Heart left ventricle (tissue), 16 donors: ENCODE measurements around the gene NRSN2. TPM values are rescaled to one million over a fixed set of nuclear protein-coding genes. Genes with fewer than 3 reads are reported as not detected.

Experiments
- ATAC-seq, 4 donors: fragments of 200-7000 bp; cut with Tn5 transposase; one replicate each; pipeline ENCODE4 v1.9.1; 2020 to 2022; ENCODE audit warnings: moderate library complexity in 4 of 4, mild to moderate bottlenecking in 3 of 4, moderate number of reproducible peaks in 1 of 4
- DNase-seq, 5 donors: peaks; one replicate each; pipeline ENCODE4 v3.0.0-alpha.2; 2020
- H3K27ac ChIP-seq, 12 donors: fragments of 200-600 bp; sonication (generic) in 4 of 12; one replicate each; pipeline versions ENCODE4 v1.5.0 to v1.8.0; 2016 to 2022; ENCODE audit warnings: mild to moderate bottlenecking in 2 of 12
- H3K27me3 ChIP-seq, 9 donors: fragments of 200-600 bp; sonication (generic) in 2 of 9; one replicate each; pipeline versions ENCODE4 v1.5.1 to v1.8.0; 2016 to 2022; ENCODE audit warnings: mild to moderate bottlenecking in 3 of 9
- H3K36me3 ChIP-seq, 9 donors: fragments of 200-600 bp; sonication (generic) in 2 of 9; one replicate each; pipeline versions ENCODE4 v1.5.0 to v1.8.0; 2018 to 2022; ENCODE audit warnings: mild to moderate bottlenecking in 2 of 9
- H3K4me1 ChIP-seq, 12 donors: fragments of 200-600 bp; sonication (generic) in 4 of 12; one replicate each; pipeline versions ENCODE4 v1.5.0 to v1.8.0; 2016 to 2022; ENCODE audit warnings: mild to moderate bottlenecking in 3 of 12
- H3K4me3 ChIP-seq, 12 donors: fragments of 200-600 bp; sonication (generic) in 4 of 12; one replicate each; pipeline versions ENCODE4 v1.5.0 to v1.8.0; 2017 to 2022; ENCODE audit warnings: mild to moderate bottlenecking in 9 of 12, moderate library complexity in 4 of 12
- H3K9me3 ChIP-seq, 12 donors: fragments of 200-600 bp; sonication (generic) in 4 of 12; one replicate each; pipeline versions ENCODE4 v1.5.0 to v1.8.0; 2016 to 2022; ENCODE audit warnings: mild to moderate bottlenecking in 1 of 12
- CTCF ChIP-seq, 12 donors: fragments of 200-600 bp; sonication (generic) in 4 of 12; IDR thresholded peaks; one replicate each; pipeline versions ENCODE4 v1.5.0 to v1.8.0; 2018 to 2022; ENCODE audit warnings: antibody characterized with exemption in 12 of 12, mild to moderate bottlenecking in 5 of 12
- POLR2A ChIP-seq, 2 donors: fragments of 450-650 bp; IDR thresholded peaks; one replicate each; pipeline ENCODE4 v1.6.1; 2017; ENCODE audit warnings: antibody characterized with exemption in 2 of 2, mild to moderate bottlenecking in 2 of 2, moderate library complexity in 2 of 2
- WGBS, 4 donors: extraction: QIAGEN DNeasy Blood & Tissue Kit in 2 of 4; methylation state at CpG; one replicate each; pipeline versions ENCODE4 v1.1.5 to v1.1.7; 2013 to 2018; 5-methylcytosine and 5-hydroxymethylcytosine counted together
- intact Hi-C, 10 donors: fragments of 100-400 bp; cut with DNase I; formaldehyde crosslinking; loops; one replicate each; pipeline versions ENCODE4 v1.11.1 to v1.14.2; 2022
- polyA plus RNA-seq, 2 donors: library from polyadenylated mRNA; stranded (reverse); fragments of 200-250 nt; gene quantifications; one replicate each; pipeline ENCODE4 v1.2.3, GENCODE V29; 2013
- total RNA-seq, 9 donors: library from RNA; depleted of rRNA in 2 of 9; stranded (reverse); fragments of >200 nt in 2 of 9; fragmentation: NEBNext Ultra II Directional in 3 of 9; extraction: Animal tissue kit (Norgen Biotek cat#: 25700) in 3 of 9; gene quantifications; one replicate each; pipeline versions ENCODE4 v1.1.0 to v1.2.4, GENCODE V29; 2016 to 2023
- donor health status: ischemic (EF 13 %, LVEDD 7.1; RV severe dilation, severe dysfunction).
- donor health status: healthy with polysubstance abuse.
- donor health status: DM: no; HTN: yes; CAD: no.
- donor health status: DM: no; HTN: no; CAD: no.
- donor health status: ischemic (EF 25% LVEDD 6.9; RV normal size, moderate dysfunction).
- donor health status: ischemic (EF 25% LVEDD 5.7; RV mildly dilated, moderate dysfunction).
- donor health status: healthy.
- donor health status: DM: yes; HTN: yes; CAD: no.
- donor health status: ischemic (EF 35%, LVEDD 5.7; RV mildly dilated, moderate dysfunction).
- donor health status: nonischemic (EF 11% LVEDD 7.7; RV severe dilation, severe dysfunction).
- donor health status: DM: yes; HTN: yes; CAD: no.
- donor health status: PGD.
- donor health status: ischemic (EF 29% LVEDD 5.4; RV normal size, mild dysfunction).
- donor health status: nonischemic (EF 23%, LVEDD 6.1; RV moderate dilation, normal function).

The NRSN2 gene
- total and polyA plus RNA-seq, 11 donors: 13.8 to 49.5 (median 28.1) TPM

DNA sequence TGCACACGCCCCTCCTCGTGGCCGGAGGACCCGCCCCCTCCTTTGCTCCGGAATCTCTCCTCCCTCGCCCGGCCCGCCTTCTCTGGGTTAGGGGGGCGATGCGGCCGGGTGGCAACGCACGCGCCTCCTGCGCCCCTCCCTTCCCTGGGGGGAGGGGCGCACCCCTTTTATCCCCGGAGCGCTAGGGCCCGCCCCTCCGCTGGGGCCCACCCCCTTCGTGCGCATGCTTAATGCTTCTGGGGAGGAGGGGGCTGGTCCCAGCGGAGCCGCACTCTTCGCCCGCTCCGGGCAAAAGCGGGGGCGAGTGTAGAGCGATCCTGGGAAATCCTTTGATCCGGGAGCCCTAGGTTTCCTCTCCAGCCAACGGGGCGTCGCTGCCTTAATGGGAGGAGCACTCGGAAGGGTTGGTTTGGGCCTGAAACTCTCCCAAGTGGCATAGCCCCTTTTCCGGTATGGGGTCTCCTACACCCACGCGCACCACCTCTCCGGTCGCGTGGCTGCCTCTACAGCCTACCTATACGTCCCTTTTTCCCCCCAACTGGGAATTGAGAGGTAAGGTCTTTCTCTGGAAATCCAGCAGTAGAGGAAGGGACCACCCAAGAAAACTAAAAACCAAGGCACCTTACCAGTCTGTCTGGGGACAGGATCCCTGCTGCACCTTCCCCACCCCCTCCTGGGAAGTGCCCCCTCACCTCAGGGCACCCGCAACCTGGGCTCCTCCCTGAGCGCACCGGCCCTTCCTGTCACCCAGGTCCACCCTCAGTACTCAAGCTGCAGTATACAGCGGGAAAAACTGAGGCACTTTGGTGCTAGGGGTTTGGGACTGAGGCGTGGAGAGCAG, 19.5 kb upstream of the NRSN2 start:
- peak in 1 of 2 donors; percentile 51 for TF ChIP-seq POLR2A (IDR thresholded peaks at IDR 0.05)
- no peak for TF ChIP-seq CTCF (IDR thresholded peaks at IDR 0.05)
- H3K36me3 ChIP-seq: no peaks in the 10 kb centered on the region
- H3K4me3 ChIP-seq: peak overlapping the region; percentile 58 to 98 (median 80)
- 5 to 10% (median 8%) methylated on average over 33 to 47 of the region's 47 CpGs for WGBS, 4 donors
- H3K27ac ChIP-seq: peak overlapping the region in 11 of 12 donors; percentile 67 to 98 (median 94)
- intact Hi-C loops: loop anchor here in 2 of 10 donors (2.0 to 10.0 kb wide), 2 partner anchors 31 to 53 kb away; partner anchors contain the start of gene ZCCHC3 (in 1 of the 2)
- peaks cover 0 to 50% (median 24%) of the 10 kb centered on the region in 12 donors for H3K4me1 ChIP-seq
- peaks cover 0 to 5% (median 0%) of the 10 kb centered on the region in 9 donors for H3K27me3 ChIP-seq
- DNase-seq (peak; percentile 84 to 89 (median 87)), ATAC-seq (peak; percentile 48 to 70 (median 54))
- no peaks in the 10 kb centered on the region for H3K9me3 ChIP-seq

- Histone ChIP-seq H3K4me3 (peak overlapping the region in 10 of 12 donors; percentile 58 to 98 (median 80)), H3K36me3 (no peaks in the 10 kb centered on the region), H3K27me3 (peaks cover 0 to 5% (median 0%) of the 10 kb centered on the region in 9 donors), H3K9me3 (no peaks in the 10 kb centered on the region), H3K4me1 (peaks cover 0 to 50% (median 24%) of the 10 kb centered on the region in 12 donors), H3K27ac (peak overlapping the region in 9 of 12 donors; percentile 72 to 98 (median 94))
- 48 to 56% (median 54%) methylated on average over 29 to 31 of the region's 31 CpGs for WGBS, 4 donors
- intact Hi-C loops: loop anchor here in 2 of 10 donors (10.0 kb wide), 1 partner anchor 54 kb away; no protein-coding TSS in a partner anchor
- no peak for ATAC-seq
- TF ChIP-seq POLR2A (IDR thresholded peaks at IDR 0.05) (no peak), CTCF (IDR thresholded peaks at IDR 0.05) (no peak)
- peak in 1 of 5 donors; percentile 24 for DNase-seq
Observed at GRCh38 chr20:328027-328974, 18.6 kb upstream of the NRSN2 start.

DNA sequence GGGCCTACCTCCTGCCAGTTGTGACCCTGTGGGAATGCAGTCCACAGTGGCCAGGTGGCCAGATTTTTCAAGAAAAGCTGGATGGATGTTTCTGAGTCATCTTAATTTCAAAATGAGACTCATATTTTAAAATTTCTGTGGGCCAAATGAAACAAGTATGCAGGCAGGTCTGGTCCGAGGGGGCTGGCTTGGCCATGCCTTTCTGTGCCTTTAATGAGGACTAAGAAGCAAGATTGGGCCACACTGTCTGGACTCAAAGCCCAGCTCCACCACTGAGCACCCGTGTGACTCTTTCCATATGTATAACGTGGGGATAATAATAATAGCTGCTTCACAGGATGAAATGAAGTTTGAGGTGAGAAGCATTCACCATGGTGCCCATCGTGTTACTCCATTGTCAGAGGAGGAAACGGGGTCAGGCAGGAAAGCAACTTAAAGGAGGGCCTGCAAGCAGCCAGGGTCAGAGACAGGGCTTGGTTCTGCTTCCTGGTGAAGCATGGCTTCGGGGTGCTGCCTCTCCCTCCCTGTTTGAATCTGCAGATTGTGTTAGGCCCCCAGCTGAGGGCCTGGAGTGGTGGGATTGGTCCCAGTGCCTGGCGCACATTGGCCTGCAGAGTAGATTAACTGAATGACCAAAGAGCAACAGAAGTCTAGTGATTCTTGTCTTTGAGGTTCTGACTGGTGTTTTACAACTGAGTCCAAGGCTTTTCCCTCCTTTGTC, 17.8 kb upstream of the NRSN2 start:
- WGBS, 4 donors: 46 to 57% (median 49%) methylated on average over 7 of the region's 7 CpGs
- intact Hi-C loops: loop anchor here in 2 of 10 donors (10.0 kb wide), 1 partner anchor 54 kb away; no protein-coding TSS in a partner anchor
- Histone ChIP-seq H3K27ac (peak overlapping the region in 5 of 12 donors; percentile 1 to 96 (median 34)), H3K36me3 (peaks cover 0 to 6% (median 0%) of the 10 kb centered on the region in 9 donors), H3K9me3 (no peaks in the 10 kb centered on the region), H3K4me3 (no peak overlapping the region), H3K4me1 (peaks cover 0 to 43% (median 19%) of the 10 kb centered on the region in 12 donors), H3K27me3 (peaks cover 0 to 5% (median 0%) of the 10 kb centered on the region in 9 donors)
- TF ChIP-seq POLR2A (IDR thresholded peaks at IDR 0.05): no peak
- TF ChIP-seq CTCF (IDR thresholded peaks at IDR 0.05): no peak
- ATAC-seq (no peak), DNase-seq (no peak)
